SHP77 (cell line): ENCODE data around the gene ZNF714.

Experiments used
- DNase-seq, 2 experiments: peaks; one replicate each; lab custom pipeline; 2025; lab: John Stamatoyannopoulos, UW

ZNF714 gene

DNA sequence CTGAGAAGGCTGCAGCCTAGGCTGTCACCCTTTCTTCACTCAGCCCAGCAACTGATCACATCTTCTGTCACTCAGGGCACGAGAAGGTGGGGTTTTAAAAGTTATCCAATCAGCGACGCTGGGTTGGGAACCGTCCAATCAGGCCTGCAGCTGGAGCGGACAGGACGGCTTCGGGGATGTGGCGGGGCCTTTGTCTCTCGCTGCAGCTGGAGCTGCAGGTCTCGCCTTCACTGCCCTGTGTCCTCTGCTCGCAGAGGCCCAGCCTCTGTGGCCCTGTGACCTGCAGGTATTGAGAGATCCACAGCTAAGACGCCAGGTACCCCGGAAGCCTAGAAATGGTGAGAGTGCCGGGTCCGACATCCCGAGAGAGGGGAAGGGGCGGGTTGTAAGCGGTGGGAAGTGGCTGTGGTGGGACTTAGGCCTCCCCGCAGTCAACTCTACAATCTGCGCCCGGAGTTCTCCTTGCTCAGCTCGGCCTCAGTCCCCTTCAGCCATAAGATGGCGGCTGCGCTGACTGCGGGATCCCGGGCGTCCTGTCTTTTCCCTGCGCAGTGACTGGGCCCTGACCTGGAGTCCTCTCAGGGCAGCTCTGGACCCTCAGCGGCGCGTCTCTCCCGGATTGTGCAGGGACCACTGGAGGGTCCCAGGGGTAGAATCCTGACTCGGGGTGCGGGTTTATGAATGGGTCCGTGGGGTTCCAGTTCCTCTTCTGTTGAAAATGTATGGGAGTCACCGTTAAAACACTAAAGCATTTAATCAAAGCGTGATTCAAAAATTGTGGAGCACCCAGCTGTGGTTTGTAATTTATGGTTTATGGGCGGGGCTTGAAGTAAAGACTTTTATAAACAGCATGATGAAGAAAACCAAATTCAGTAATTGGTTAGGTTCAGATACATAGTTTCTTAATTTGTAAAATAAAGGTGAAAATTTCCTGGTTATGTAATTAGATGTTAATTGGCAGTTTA lies at the start of gene ZNF714:
Gene ZNF714 (plus strand): TSS at position 193 of the 965 bp plus-strand sequence. CDS start 16,066 bp downstream, outside the sequence.
- peak; percentile 96 to 97 for DNase-seq

DNA sequence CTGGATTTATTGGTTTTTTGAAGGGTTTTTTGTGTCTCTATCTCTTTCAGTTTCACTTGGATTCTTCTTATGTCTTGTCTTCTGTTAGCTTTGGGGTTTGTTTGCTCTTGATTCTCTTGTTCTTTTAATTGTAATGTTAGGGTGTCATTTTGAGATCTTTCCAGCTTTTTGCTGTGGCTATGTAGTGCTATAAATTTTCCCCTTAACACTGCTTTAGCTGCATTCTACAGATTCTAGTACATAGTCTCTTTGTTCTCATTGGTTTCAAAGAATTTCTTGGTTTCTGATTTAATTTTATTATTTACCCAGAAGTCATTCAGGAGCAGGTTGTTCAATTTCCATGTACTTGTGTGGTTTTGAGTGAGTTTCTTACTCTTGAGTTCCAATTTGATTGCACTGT lies 37.0 kb upstream of the ZNF714 start:
- DNase-seq: no peak

DNA sequence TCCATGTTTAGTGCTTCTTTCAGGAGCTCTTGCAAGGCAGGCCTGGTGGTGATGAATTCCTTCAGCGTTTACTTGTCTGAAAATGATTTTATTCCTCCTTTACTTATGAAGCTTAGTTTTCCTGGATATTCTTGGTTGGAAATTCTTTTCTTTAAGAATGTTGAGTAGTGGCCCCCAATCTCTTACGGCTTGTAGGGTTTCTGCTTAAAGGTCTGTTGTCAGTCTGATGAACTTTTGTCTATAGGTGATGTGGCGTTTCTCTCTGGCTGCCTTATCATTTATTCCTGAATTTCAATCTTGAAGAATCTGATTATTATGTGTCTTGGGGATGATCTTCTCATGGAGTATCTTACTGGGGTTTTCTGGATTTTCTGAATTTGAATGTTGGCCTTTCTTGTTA lies 35.5 kb upstream of the ZNF714 start:
- no peak for DNase-seq

DNA sequence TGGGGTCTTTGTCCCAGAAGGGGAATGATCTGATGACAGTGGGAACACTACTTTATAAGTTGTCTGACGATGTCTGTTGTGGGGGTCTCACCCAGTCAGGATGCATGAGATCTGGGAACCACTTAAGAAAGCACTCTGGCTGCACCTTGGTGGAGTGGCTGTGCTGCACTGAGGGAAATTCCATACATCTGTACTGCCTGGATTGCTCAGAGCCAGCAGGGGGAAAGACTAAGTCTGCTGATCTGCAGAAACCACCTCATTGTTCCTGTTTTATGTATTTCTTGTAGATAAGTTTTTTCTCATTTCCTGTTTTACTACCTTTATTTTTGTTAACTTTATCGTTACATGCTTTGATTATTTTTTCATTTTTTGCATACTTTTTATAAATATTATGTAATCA lies 34.3 kb upstream of the ZNF714 start:
- DNase-seq: no peak

DNA sequence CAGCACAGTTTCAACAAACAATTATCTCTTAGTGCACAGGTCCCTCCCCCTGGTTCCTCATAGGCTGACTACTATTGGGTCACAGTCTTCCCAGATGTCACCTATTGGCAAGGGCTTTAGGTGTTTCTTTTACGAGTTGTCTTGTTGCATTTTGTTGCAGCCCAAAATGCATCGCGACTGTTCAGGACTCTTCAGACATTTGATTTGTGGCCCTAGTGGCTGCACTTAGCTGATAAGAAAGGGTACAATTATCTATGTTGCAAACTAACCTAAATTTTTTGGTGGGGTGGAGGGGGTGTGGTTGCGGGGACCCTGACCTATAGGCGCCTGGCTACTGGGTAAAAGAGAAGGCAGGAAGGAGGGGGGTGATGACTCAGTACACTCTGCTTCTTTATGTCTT lies 29.1 kb upstream of the ZNF714 start:
- DNase-seq: no peak

DNA sequence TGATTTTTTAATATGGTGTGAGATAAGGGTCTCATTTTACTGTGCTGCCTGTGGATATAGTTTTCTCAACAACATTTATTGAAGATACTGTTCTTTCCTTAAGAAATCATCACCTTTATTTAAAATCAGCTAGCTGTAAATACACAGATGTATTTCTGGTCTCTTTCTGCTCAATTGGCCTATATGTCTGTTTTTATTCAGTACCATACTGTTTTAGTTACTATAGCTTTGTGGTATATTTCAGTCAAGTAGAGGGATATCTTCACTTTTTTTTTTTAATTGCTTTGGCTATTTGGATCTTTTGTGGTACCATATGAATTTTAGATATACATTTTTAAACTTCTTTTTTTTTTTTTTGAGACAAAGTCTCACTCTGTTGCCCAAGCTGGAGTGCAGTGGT lies 16.7 kb upstream of the ZNF714 start:
- no peak for DNase-seq

DNA sequence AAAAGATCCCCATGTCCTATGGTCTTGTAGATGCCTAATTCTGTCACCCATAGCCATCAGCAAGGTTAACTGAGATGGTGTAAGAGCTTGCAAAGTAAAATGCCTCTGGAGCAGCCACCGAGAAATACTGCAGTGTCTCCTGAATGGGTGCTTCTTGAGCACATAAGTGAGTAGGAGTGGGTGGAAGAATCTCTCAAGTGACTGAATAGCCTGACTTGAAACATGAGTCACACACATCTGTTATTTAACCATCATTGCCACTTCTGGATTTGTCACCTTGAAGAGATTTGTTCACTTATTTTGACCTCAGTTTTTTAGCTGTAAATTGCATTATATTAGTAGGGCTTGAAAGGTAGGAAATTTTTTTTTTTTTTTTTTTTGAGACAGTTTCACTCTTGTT lies 2.3 kb downstream of the ZNF714 start:
- DNase-seq: no peak

DNA sequence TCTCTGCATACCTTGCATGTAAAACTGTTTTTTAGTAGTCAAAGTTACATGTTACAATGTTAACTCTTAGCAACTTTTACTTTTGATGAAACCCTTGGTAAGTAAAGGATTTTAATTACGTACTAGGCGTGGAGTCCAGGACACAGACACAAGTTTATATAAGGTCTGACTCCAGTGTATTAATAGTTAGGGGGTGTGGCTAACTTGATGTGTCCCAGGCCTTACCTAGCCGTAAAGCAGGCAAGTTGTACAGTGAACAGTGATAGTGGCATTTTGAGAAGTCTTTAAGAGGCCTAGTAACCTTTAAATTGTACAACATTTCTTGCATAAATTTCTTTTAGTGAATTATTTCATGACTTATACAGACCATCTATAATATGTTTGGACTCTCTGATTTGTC lies 5.9 kb downstream of the ZNF714 start:
- no peak for DNase-seq

DNA sequence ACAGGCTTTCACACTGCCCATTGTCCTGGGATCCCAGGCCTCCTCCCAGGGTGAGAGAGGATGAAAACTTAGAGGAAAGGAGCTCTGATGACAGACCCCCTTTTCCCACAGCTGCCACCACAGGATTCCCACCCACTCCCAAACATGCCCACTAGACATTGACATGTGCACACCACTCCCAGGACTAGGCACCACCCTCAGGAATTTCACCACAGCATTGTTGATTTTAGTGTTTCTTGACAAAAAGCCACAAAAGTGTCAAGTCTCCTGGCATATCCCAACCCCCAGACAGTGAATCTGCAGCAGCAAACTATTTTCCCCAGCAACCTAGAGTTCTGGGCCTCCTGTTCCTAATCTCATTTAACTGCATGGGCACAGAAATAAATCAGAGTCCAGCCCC lies 10.1 kb downstream of the ZNF714 start:
- DNase-seq: no peak

DNA sequence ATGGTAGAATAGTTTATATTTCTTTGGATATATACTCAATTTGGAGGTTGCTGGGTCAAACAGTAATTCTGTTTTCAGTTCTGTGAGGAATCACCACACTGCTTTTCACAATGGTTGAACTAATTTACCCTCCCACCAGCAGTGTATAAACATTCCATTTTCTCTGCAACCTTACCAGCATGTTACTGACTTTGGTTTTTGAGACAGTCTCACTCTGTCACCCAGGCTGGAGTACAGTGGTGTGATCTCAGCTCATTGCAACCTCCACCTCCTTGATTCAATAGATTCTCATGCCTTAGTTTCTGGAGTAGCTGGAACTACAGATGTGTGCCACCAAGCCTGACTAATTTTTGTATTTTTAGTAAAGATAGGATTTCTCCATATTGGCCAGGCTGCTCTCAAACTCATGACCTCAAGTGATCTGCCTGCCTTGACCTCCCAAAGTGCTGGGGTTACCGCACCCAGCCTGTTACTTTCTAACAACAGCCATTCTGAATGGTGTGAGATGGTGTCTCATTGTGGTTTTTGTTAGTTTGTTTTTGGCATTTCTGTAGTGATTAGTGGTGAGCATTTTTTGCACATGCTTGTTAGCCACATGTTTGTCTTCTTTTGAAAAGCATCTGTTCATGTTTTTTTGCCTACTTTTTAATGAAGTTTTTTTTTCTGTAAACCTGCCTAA lies 12.5 kb downstream of the ZNF714 start:
- no peak for DNase-seq

DNA sequence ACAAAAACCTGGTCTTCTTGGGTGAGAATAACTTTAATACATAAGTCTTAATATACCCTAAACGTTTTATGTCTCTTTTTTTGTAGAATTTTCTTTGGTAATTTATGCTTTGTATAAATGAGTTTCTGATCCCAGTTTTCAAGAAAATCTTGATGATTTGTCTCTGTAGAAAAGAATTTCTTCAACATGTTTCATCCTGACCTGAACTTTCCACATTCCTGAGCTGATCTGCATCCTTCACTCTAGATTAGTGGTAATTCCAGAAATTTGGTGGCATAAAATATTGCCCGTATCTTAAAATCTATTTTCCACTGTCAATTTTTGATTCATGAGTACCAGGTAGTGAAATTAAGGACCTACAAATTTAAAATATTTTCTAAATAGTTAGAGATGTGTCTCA lies 16.3 kb downstream of the ZNF714 start:
- no peak for DNase-seq

DNA sequence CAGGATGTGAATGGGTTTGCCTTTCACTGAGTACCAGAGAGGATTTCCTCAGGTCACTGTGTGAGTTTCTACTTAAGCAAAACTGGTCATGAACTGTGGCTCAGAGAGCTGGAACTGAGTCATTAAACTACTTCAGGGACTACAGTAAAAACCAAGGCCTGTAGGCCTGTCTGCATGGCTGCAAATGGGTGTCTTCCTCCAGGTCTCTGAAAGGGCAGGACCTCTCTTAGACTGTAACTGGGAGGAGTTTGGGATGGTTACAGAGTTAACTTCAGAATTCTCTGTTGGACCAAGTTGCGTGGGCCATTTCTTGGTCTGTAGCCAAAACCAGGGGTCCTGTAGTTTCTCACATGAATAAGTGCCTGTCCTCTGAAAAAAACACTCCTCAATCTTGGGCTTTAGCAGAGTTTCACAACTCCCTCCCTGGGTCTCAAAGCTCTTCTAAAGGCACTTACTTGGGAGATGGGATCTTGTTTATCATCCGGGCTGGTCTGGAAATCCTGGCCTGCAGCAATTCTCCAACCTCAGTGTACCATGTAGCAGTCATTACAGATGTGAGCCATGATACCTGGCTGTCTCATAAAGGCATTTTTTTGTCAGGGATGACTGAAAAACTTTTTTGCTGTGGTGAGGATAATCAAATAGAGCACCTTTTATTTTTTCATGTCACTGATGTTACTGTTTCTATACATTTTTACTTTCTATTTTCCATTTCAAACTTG lies 19.7 kb downstream of the ZNF714 start:
- DNase-seq: no peak

DNA sequence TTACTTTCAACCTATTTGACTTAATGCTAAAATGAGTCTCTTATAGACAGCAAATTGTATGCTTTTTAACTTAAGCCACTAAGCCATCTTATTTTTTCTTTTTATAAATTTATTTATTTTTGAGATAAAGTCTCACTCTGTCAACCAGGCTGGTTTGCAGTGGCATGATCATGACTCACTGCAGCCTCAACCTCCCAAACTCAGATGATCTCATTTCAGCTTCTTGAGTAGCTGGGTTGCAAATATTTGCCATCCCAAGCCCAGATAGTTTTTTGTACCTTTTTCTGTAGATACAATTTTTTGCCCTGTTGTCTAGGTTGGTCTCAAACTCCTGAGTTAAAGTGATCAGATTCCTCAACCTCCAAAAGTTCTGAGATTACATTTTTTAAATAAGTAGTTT lies 27.1 kb downstream of the ZNF714 start:
- DNase-seq: no peak

DNA sequence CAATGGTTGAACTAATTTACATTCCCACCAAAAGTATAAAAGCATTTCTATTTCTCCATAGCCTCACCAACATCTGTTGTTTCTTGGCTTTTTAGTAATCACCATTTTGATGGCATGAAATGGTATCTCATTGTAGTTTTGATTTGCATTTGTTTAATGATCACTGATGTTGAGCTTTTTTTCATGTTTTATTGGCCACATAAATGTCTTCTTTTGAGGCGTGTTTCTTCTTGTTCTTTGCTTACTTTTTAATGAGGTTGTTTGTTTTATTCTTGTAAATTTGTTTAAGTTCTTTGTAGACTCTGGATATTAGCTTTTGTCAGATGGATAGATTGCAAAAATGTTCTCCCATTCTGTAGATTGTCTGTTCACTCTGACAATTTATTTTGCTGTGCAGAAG lies 28.2 kb downstream of the ZNF714 start:
- no peak for DNase-seq

DNA sequence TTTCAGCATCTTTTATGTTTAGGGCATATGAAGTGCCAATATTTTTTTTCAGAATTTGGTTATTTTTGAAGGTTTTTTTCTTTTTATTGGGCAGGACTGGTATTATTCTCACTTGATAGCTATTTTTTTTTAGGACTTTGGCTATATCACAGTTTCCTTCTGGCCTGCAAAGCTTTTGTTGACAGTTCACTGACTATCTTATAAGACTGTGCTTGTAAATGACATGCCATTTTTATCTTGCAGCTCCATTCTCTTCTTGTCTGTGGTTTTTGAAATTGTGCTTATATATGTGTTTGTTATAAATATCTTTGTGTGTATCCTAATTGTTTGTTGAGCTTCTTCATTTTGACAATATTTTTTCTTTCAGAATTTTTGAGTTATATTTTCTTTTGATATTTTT lies 33.4 kb downstream of the ZNF714 start:
- DNase-seq: no peak

DNA sequence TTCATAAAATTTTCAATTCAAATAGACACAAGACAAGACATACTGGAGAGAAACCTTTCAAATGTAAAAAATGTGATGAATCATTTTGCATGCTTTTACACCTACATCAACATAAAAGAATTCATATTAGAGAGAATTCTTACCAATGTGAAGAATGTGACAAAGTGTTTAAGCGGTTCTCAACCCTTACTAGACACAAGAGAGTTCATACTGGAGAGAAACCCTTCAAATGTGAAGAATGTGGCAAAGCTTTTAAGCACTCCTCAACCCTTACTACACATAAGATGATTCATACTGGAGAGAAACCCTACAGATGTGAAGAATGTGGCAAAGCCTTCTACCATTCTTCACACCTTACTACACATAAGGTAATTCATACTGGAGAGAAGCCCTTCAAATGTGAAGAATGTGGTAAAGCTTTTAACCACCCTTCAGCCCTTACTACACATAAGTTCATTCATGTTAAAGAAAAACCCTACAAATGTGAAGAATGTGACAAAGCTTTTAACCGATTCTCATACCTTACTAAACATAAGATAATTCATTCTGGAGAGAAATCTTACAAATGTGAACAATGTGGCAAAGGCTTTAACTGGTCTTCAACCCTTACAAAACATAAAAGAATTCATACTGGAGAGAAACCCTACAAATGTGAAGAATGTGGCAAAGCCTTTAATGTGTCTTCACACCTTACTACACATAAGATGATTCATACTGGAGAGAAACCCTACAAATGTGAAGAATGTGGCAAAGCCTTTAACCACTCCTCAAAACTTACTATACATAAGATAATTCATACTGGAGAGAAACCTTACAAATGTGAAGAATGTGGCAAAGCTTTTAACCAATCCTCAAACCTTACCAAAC lies 35.3 kb downstream of the ZNF714 start:
- DNase-seq: no peak

DNA sequence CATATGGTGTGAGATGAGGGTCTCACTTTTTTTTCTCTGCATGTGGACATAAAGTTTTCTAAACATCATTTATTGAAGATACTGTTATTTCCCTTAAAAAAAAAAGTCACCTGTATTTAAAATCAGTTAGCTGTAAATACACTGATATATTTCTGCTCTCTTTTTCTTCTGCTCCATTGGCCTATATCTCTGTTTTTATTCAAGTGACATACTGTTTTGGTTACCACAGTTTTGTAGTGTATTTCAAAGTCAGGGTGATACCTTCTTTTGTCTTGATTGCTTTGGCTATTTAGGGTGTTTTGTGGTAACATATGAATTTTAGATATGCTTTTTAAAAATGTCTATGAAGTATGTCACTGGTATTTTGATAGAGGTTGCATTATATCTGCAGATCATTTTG lies 44.1 kb downstream of the ZNF714 start:
- DNase-seq: no peak

DNA sequence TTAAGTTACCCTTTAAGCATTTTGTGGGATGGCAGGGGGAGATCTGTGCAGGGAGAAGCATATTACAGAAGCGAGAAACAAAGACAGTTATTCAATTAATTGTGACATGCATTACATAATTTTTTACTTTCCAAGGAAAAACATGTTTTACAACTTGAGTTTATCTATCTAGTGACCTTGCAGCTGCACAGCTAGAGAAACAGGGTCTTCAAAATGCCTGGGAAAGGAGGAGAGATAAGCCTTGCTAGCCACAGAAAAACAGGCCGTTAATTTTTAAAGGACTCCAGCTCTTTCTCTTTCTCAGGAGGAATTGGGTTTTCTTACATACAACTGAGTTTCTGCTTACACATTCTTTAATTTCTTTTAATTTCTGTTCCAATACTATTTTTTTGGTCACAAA lies 45.0 kb downstream of the ZNF714 start:
- DNase-seq: no peak

DNA sequence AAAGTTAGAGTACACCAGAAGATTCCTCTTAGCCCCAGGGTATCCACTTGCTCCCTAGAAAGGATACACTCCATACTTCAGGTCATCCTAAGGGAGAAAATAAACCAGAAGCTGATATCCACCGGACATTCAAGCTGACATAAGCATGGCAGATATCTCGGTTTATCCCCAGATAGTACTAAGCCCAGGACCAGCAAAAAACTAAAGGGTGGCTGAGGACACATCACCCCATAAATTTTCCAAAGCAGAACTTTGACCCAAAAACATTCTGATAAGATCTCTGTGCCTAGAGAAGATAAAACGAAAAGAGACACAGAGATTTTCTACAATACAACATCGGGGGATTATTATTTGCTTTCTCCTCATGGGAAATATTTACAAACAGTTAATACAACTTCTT lies 45.9 kb downstream of the ZNF714 start:
- no peak for DNase-seq

DNA sequence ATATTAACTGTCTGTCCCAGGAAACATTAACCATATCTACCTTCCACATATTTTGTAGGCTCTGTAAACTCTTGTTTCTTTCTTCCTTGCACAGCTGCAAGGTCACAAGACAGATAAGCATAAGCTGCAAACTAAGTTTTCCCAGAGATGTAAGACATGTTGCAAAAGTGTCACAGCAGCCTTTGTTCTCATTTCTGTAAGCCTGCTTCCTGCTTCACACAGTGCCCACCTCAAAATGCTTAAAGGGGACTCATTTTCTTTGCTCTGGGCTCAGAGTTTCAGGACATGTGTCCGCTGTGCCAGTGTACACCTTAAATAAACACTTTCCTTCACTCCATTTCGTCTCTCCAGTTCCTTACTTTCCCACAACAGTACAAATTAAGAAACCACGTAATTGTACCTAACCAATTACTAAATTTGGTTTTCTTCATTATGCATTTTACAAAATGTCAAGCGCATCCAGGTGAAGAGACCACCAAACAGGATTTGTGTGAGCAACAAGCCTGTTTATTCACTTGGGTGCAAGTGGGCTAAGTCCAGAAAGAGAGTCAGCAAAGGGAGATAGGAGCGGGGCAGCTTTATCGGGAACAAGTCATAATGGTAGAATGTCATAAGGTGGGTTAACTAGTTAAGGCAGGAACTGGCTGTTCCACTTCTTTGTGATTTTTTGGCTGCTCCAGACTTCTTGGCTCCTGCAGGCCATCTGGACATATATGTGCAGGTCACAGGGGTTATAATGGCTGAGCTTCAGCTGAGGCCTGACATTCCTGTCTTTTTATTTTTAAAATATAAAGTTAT lies 47.1 kb downstream of the ZNF714 start:
- DNase-seq: no peak
